Activated naive CD8-positive, alpha-beta T cell treated with anti-CD3 and anti-CD28 coated beads, Interleukin-2, amount 10 ng/mL, durations not matched to agents 7 days and 5 days (primary cell): Measurements from ENCODE around the gene MKRN2OS. TPM values are rescaled to one million over a fixed set of nuclear protein-coding genes. Genes with fewer than 3 reads are reported as not detected.

Source experiments
- ATAC-seq: fragments of 150-1000 bp; cut with Tn5 transposase; one replicate; pipeline ENCODE4 v1.10.0; 2021; ENCODE audit warnings: low read depth, moderate library complexity
- POLR2A ChIA-PET: fragments of 350-600 bp; sonication (Branson Sonifier 250); formaldehyde crosslinking; loops from one replicate; lab custom pipeline; 2021; ENCODE audit warnings: antibody characterized with exemption; lab: Charles Lee
- DNase-seq: peaks from one replicate; pipeline ENCODE4 v3.0.0; 2021
- H3K27ac Mint-ChIP-seq: one replicate; pipeline ENCODE4 v1.8.0; 2022; ENCODE audit warnings: mild to moderate bottlenecking, mixed read lengths
- H3K27me3 Mint-ChIP-seq: one replicate; pipeline ENCODE4 v1.8.0; 2022; ENCODE audit warnings: mild to moderate bottlenecking, moderate library complexity, mixed read lengths
- H3K36me3 Mint-ChIP-seq: one replicate; pipeline ENCODE4 v1.8.0; 2021; ENCODE audit warnings: mild to moderate bottlenecking, mixed read lengths
- H3K4me1 Mint-ChIP-seq: one replicate; pipeline ENCODE4 v1.8.0; 2021; ENCODE audit warnings: mixed read lengths
- H3K4me3 Mint-ChIP-seq: one replicate; pipeline ENCODE4 v1.8.0; 2022; ENCODE audit warnings: mild to moderate bottlenecking, moderate library complexity, mixed read lengths
- H3K9me3 Mint-ChIP-seq: one replicate; pipeline ENCODE4 v1.8.0; 2021; ENCODE audit warnings: mixed read lengths
- total RNA-seq, 2 experiments: library from RNA; stranded (reverse); gene quantifications; one replicate each; pipeline ENCODE4 v1.2.3, GENCODE V29; 2021

The MKRN2OS gene, protein sequence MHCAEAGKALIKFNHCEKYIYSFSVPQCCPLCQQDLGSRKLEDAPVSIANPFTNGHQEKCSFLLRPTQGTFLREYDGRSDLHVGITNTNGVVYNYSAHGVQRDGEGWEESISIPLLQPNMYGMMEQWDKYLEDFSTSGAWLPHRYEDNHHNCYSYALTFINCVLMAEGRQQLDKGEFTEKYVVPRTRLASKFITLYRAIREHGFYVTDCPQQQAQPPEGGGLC
- not detected for total RNA-seq

DNA sequence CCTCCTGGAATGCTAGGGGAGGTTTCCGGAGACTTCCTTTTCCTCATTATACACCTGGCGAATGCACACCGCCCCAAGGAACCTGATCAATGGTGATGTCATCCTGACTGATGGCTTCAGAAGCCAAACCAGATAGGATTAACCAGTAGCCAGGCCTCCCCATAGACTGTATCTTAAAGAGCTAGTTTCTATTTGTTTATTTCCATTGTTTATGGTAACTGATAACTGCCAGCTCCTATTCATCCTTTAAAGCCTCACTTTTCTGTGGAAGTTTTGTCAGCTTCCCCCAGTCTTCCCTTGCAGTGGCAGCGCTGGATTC is at the start of gene MKRN2OS:
Gene MKRN2OS, minus strand, starts transcription at position 27 of the 319 bp plus-strand sequence. CDS start 35 bp downstream, outside the sequence.
- Mint-ChIP-seq H3K9me3 (no peaks in the 10 kb centered on the region), H3K36me3 (no peaks in the 10 kb centered on the region), H3K4me1 (peaks cover 5% of the 10 kb centered on the region), H3K27me3 (peaks cover 7% of the 10 kb centered on the region), H3K27ac (no peak within 1 kb of the TSS), H3K4me3 (no peak within 1 kb of the TSS)
- DNase-seq (no peak), ATAC-seq (no peak)
- POLR2A ChIA-PET: no interaction called here

DNA sequence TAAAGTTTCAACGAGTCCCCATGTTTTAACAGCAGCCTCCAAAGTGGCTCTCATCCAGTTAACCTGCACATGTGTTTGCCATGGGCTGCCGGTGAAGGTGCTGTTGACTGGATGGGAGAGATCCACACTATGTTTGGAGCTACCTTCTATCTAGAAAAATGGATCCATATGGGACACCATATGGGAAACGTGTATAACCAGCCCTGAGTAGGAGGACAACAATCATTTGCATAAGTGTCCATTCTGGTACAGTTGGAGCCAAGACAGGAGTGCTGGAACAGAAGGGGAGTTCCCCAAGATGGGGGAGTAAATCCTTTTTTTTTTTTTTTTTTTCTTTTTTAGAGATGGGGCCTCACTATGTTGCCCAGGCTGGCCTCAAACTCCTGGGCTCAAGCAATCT is 48.2 kb upstream of the MKRN2OS start:
- ATAC-seq (no peak), DNase-seq (no peak)
- no peaks in the 10 kb centered on the region for H3K27me3 Mint-ChIP-seq
- no peak overlapping the region for H3K4me3 Mint-ChIP-seq
- H3K27ac Mint-ChIP-seq: peak overlapping the region; percentile 40
- H3K9me3 Mint-ChIP-seq: no peaks in the 10 kb centered on the region
- POLR2A ChIA-PET: no interaction called here
- H3K4me1 Mint-ChIP-seq: no peaks in the 10 kb centered on the region
- H3K36me3 Mint-ChIP-seq: peaks cover 33% of the 10 kb centered on the region

DNA sequence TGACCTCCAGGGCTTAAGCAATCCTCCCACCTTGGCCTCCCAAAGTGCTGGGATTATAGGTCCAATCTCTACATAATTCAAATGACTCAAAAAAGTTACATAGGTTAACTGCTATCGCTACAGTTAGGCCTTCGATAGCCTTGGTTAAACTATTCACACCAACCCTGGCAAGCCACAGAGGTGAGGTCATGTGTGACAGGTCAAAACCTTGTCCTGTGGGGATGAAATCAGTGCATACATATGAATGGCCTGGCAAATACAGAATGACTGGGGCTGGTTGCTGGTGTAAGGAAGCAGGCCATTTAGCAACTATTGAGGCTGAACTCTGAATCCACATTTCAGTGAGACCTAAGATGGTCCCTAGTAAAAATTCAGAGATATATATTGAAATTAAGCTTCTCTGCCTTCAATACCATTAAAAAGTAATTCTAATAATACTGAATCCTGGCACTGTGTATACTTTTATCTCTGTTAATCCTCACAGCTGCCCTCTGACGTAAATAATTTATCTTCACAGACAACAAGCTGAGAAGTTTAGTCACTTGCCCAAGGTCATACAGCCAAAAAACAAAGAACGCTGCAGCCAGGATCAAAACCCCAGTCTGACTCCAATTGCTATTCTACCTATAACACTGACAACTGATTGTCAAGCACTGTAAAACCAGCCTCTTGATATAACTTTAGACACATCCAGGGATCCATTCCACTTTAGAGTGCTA is 46.9 kb upstream of the MKRN2OS start:
- Mint-ChIP-seq H3K4me3 (no peak overlapping the region), H3K27ac (no peak overlapping the region), H3K4me1 (no peaks in the 10 kb centered on the region), H3K9me3 (no peaks in the 10 kb centered on the region), H3K27me3 (no peaks in the 10 kb centered on the region), H3K36me3 (peaks cover 33% of the 10 kb centered on the region)
- POLR2A ChIA-PET: no interaction called here
- no peak for ATAC-seq
- no peak for DNase-seq

DNA sequence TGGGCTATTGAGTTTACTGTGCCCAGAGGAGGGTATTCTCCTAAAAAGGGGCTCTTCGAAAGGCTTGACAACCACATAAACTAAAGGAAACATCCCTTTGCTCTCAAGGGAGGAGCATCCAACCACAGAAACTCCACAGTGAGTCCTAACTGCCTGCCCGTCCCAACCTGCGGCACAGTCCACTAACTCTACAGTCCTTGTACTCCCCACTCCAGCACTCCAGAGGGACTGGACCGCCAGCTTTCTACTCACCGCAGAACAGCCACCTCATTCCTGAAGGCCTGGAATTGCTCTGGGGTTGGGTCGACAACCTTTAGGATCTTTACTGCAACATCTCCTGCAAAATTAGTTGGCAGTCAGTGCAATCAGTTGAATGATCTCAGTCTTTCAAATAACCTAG is 46.2 kb upstream of the MKRN2OS start:
- POLR2A ChIA-PET: no interaction called here
- no peak overlapping the region for H3K27ac Mint-ChIP-seq
- no peaks in the 10 kb centered on the region for H3K27me3 Mint-ChIP-seq
- no peak overlapping the region for H3K4me3 Mint-ChIP-seq
- H3K4me1 Mint-ChIP-seq: no peaks in the 10 kb centered on the region
- no peaks in the 10 kb centered on the region for H3K9me3 Mint-ChIP-seq
- no peak for ATAC-seq
- peaks cover 32% of the 10 kb centered on the region for H3K36me3 Mint-ChIP-seq
- no peak for DNase-seq

DNA sequence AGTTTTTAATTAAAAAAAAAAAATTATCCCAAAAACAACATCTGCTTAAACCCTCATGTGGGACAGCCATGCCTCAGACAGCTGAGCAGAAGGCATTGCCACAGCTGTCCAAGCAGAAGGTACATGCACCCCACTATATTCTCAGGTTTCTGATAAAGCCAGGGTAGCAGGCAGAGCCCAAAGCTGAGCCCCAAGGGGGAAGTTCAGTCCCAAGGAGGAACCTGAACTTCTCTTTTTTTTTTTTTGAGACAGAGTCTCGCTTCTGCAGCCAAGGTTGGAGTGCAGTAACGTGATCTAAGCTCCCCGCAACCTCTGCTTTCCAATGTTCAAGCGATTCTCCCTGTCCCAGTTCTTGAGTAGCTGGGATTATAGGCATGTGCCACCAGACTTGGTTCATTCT is 44.8 kb upstream of the MKRN2OS start:
- Mint-ChIP-seq H3K27me3 (no peaks in the 10 kb centered on the region), H3K36me3 (peaks cover 27% of the 10 kb centered on the region), H3K4me3 (no peak overlapping the region), H3K27ac (no peak overlapping the region), H3K9me3 (no peaks in the 10 kb centered on the region), H3K4me1 (no peaks in the 10 kb centered on the region)
- no peak for ATAC-seq
- no peak for DNase-seq
- POLR2A ChIA-PET: no interaction called here

DNA sequence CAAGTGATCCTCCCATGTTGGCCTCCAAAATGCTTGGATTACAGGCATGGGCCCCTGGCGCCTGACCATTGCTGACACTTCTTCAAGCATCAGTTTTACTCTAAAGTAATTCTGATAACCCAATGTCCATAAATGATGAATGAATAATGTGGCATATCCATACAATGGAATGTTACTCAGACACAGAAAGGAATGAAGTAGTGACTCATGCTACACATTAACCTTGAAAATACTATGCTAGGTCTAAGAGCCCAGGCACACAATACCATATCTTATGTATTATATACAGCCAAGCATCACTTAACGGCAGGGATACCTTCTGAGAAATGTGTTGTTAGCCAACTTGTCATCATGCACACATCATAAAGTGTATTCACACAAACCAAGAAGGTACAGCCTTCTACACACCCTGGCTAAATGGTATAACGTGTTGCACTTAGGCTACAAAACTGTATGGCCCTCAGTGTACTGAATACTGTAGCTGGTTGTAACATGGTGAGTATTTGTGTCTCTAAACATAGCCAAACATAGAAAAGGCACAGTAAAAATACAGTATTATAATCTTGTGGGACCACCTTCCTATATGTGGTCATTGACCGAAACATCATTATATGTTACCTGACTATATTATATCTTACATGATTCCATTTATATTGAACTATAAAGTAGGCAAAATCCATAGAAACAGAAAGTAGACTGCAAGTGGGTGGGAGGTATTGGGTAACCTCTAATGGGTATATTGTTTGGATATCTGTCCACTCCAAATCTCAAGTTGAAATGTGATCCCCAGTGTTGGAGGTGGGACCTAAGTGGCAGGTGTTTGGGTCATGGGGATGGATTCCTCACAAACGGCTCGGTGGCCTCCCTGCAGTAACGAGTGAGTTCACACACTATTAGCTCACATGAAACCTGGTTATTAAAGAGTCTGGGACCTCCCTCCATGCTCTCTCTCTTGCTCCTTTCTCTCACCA is 43.0 kb upstream of the MKRN2OS start:
- Mint-ChIP-seq H3K27ac (no peak overlapping the region), H3K36me3 (peaks cover 26% of the 10 kb centered on the region), H3K4me3 (no peak overlapping the region), H3K27me3 (no peaks in the 10 kb centered on the region), H3K9me3 (no peaks in the 10 kb centered on the region), H3K4me1 (no peaks in the 10 kb centered on the region)
- ATAC-seq: no peak
- no peak for DNase-seq
- POLR2A ChIA-PET: no interaction called here

DNA sequence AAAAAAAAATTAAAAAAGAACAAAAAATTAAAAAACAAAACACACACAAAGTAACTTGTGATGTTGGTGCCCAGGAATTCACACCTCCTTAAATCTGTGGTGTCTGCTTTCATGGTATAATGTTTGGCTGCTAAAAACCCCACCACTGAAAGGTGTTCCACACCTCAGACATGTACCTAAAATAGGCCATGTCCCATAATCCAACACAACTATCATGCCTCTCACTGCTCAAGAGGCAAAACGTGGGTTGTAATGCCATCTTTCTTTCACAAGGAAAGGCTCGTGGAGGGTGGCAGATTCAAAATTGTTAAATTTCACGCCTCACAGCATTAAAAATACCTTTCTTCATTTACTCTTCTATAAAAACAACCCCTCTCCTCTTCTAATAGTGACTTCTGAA is 41.1 kb upstream of the MKRN2OS start:
- no peak for DNase-seq
- Mint-ChIP-seq H3K4me1 (no peaks in the 10 kb centered on the region), H3K27ac (no peak overlapping the region), H3K36me3 (peaks cover 30% of the 10 kb centered on the region), H3K27me3 (no peaks in the 10 kb centered on the region), H3K4me3 (no peak overlapping the region), H3K9me3 (no peaks in the 10 kb centered on the region)
- POLR2A ChIA-PET: no interaction called here
- no peak for ATAC-seq

DNA sequence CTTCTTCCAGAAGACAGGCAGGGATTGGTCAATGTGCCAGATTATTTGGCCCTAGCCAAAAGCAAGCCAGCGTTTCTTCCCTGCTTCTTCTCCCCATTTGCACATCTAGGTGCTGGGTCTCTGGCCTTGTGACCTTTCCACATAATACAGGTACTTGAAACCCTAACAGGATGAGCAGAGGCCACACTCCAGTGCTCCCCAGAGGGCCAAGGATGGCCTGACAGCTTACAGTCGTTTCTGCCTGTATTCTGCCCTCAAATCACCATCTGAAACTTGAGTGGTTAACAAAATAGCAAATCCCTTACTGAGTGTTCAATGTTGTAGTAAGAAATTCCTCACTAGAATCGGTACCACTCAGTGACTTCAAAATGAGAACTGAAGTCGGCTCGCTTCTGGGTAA is 40.7 kb upstream of the MKRN2OS start:
- H3K36me3 Mint-ChIP-seq: peaks cover 29% of the 10 kb centered on the region
- no peak overlapping the region for H3K4me3 Mint-ChIP-seq
- H3K27me3 Mint-ChIP-seq: no peaks in the 10 kb centered on the region
- POLR2A ChIA-PET: no interaction called here
- no peaks in the 10 kb centered on the region for H3K9me3 Mint-ChIP-seq
- no peak for DNase-seq
- H3K4me1 Mint-ChIP-seq: no peaks in the 10 kb centered on the region
- H3K27ac Mint-ChIP-seq: peak overlapping the region; percentile 45
- ATAC-seq: no peak

DNA sequence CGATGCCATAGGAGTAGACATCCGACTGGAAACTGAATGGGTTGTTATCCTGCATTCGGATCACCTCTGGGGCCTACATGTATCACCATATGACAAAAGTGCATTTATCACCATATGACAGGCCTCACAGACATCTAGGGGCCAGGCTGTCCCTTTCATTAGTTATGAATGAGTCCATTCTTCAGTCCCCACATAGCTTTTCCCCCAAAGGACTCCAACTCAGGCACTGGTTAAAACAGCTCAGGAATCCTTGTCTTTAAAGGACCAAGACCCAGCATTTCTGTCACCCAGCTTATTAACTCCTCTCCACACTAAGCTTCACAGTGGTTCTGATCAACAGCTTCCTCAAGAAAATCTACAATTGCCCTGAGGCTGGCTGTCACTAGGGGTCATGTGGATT is 39.9 kb upstream of the MKRN2OS start:
- no peak for DNase-seq
- Mint-ChIP-seq H3K36me3 (peaks cover 29% of the 10 kb centered on the region), H3K27ac (no peak overlapping the region), H3K4me3 (no peak overlapping the region), H3K9me3 (no peaks in the 10 kb centered on the region), H3K27me3 (no peaks in the 10 kb centered on the region), H3K4me1 (no peaks in the 10 kb centered on the region)
- ATAC-seq: no peak
- POLR2A ChIA-PET: no interaction called here

DNA sequence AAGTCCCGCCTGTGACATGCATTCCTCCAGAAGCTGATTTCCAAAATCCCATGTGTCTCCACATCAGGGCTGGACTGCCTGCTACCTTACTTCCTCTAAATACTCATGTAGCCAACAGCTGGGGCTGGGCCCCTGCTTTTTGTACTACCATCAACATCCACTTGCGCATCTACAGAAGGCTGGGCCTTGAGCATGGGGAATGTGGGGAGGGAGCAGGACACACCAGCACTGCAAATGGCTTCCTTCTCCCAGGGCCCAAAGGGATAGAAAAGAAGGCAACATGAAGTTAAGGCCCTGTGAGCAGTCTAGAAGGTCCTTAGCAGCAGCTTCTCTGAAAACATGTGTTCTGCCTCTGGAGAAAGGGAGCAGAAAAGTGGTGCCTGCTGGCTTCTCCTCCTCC is 38.8 kb upstream of the MKRN2OS start:
- Mint-ChIP-seq H3K27me3 (no peaks in the 10 kb centered on the region), H3K4me3 (no peak overlapping the region), H3K9me3 (no peaks in the 10 kb centered on the region), H3K4me1 (no peaks in the 10 kb centered on the region), H3K36me3 (peaks cover 27% of the 10 kb centered on the region), H3K27ac (no peak overlapping the region)
- ATAC-seq (no peak), DNase-seq (no peak)
- POLR2A ChIA-PET: no interaction called here

DNA sequence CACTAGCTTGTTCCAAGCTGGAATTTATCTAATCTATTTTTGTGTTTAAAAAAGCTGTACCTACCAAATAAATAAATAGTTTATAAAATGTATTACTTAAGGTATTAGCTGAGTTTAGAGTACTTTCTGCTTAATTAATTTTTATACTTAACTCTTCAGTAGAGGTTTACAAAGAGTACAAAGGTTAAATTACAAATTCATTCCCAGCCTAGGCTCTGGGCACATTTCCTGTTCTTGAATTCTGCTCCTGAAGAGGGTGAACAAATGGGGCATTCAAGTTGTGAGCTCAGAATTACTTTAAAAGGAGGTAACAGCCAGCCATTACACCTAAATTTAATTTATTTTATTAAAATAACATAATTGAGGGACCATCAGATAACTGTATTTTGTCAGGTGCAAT is 38.0 kb upstream of the MKRN2OS start:
- H3K36me3 Mint-ChIP-seq: peaks cover 24% of the 10 kb centered on the region

DNA sequence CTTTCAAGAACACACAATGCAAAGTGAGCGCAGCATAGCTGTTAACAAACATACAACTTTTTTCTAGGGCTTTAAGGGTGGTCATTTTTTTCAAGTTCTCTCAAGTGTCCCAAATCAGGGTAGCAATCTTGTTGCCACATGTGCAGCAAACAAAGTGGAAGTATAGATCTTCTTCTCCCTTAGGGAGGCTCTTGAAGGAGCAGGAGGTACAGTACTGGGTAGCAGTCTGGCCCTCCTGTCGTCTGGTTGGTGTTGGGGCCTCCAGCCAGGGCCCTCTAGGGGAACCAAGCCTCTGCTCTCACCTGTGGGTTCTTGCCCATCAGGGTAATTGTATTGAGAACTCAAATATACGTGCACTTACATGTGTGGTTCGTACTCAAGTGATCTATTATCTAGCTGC is 37.4 kb upstream of the MKRN2OS start:
- Mint-ChIP-seq H3K4me1 (no peaks in the 10 kb centered on the region), H3K27me3 (no peaks in the 10 kb centered on the region), H3K36me3 (peaks cover 24% of the 10 kb centered on the region), H3K4me3 (no peak overlapping the region), H3K27ac (no peak overlapping the region), H3K9me3 (no peaks in the 10 kb centered on the region)
- POLR2A ChIA-PET: no interaction called here
- ATAC-seq: no peak
- DNase-seq: no peak

More for the DNA sequence above, 38.0 kb upstream of the MKRN2OS start:
- POLR2A ChIA-PET: no interaction called here
- no peaks in the 10 kb centered on the region for H3K9me3 Mint-ChIP-seq
- H3K27ac Mint-ChIP-seq: no peak overlapping the region
- no peaks in the 10 kb centered on the region for H3K27me3 Mint-ChIP-seq
- no peaks in the 10 kb centered on the region for H3K4me1 Mint-ChIP-seq
- DNase-seq: no peak
- no peak for ATAC-seq
- H3K4me3 Mint-ChIP-seq: no peak overlapping the region

DNA sequence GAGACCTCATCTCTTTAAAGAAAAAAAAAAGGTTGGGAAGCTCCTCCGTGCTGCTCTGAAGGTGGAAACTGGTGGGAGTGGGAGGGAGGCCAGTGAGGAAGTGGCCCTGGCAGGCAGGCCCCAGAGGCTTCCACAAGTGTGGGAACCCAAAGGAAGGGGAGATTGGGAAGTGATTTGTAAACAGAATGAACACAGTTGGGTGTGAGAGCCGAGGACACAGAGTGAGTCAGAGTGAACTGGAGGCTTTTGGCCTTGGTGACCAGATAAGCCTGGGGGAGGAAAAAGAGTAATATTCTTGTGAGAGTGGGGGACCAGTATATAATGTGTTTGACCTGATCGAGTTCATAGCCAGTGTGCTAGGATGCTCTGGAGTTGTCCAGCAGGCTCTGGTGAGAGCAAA is 34.6 kb upstream of the MKRN2OS start:
- no peak for ATAC-seq
- H3K36me3 Mint-ChIP-seq: peaks cover 37% of the 10 kb centered on the region
- no peaks in the 10 kb centered on the region for H3K27me3 Mint-ChIP-seq
- POLR2A ChIA-PET: no interaction called here
- H3K9me3 Mint-ChIP-seq: no peaks in the 10 kb centered on the region
- H3K27ac Mint-ChIP-seq: peak overlapping the region; percentile 5
- DNase-seq: no peak
- H3K4me3 Mint-ChIP-seq: no peak overlapping the region
- no peaks in the 10 kb centered on the region for H3K4me1 Mint-ChIP-seq
